GM12892 (cell line): ENCODE measurements around the gene AP4M1.

ENCODE experiments used
- POLR2A ChIP-seq: IDR thresholded peaks from 2 replicates; pipeline ENCODE4 v1.6.1; 2011; ENCODE audit warnings: low read depth, low read length, control low read depth
- TAF1 ChIP-seq: IDR thresholded peaks from 2 replicates; pipeline ENCODE4 v1.6.1; 2011; ENCODE audit warnings: low read depth, mild to moderate bottlenecking, control low read depth, low read length, borderline replicate concordance

DNA sequence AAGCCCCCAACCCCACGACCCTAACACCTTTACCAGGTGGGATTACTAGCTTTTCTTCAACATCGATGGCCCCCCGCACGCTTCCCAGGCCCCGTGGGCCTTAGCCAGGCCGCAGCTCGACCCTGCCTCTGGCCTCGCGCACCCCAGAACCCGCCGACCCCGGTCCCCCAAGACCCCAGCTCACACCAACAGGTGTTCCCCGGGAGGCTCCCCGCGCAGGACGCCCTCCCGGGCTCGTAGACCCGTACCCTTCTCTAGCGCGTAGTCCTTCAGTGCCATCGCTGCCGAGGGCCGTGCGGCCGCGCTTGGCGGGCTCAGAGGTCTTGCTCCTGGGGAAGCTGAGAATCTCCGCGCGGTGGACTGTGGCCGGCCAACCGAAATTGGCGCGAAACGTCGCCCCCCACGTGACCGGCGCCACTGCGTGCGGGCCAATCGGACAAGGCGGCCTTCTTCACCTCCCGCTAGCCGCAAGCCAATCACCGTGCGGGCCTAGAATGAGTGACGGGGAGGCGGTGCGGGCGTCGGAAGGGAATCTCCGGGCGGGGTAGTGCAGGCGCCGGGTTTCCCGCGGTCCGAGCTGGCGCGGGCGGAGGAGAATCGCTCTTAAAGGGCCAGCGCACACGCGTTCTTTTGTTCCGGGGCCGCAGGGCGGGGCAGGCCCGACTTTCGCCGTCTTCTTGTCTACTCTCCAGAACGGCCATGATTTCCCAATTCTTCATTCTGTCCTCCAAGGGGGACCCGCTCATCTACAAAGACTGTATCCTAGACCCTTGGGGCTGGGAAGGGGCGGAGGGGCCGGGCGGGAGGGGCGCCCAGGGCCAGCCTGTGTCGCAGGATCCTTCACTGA lies at the start of gene AP4M1, which contains the start of gene MCM7:
- TF ChIP-seq POLR2A (peak; percentile 78), TAF1 (peak; percentile 58; the same call in 1 of the 2 replicates)
